ENCODE results near the gene MSRB3.

GRCh38 chr12:65293735-65294134, 15.3 kb downstream of the MSRB3 start:
- TF ChIP-seq POLR2A (IDR thresholded peaks at IDR 0.05): no peak
- TF ChIP-seq CTCF (IDR thresholded peaks at IDR 0.05): no peak

Measured in Peyer's patch (tissue), 4 donors.